Right forelimb (tissue), 1 donor: ENCODE results near the gene ZNF330.

Experiments used
- DNase-seq: peaks from one replicate; pipeline ENCODE4 v3.0.0-alpha.2; 2018

The ZNF330 gene

DNA sequence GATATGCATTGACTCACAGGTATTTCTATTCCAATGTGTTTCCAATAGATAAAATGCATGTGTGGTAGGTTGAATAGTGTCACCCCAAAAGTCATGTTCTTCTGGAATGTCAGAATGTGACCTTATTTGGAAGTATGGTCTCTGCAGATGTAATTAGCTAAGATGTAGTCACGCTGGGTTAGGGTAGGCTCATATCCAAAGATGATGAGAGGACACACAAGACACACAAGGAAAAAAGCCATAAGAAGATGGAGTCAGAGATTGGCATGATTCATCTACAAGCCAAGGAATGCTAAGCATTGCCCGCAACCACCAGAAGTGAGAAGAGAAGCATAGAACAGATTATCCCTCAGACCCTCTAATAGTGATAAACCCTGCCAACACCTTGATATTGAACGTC, 17.5 kb downstream of the ZNF330 start:
- DNase-seq = no peak

DNA sequence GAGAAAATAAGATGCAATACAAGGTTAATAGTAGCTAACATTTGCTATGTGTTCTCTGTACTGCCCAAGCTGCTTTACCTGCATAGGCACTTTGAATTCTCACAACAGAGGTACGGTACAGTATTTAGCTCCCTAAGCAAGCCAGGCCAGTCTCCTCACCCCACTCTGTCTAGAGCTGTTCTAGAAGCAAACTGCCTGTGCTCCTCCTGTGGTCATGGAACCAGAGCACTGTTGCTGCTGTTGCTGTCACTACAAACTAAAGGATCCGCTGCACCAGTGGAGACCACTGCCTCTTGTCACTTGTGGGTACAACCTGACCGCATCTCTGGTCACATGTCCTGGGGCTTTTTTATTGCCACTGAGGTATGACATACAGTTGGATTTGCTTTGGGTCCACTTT, 19.6 kb downstream of the ZNF330 start:
- no peak for DNase-seq

DNA sequence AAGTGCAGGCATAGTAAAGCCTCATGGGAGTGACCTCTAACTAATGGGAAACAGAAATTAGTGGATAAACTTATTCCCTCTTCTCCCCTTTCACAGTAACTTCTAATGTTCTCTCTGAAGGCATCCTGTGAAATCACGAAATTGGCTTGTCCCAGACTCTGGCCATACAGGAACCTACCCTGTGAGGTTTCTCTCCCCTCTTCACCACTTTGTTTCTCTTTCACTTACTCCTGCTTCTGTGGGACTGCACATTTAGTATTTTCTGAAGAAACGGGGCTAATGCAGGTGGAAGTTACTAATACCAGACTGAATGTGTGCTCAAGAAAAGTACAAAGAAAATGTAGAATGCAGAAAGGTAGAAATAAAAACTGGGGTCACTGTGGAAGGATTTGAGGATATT, 20.0 kb downstream of the ZNF330 start:
- no peak for DNase-seq

DNA sequence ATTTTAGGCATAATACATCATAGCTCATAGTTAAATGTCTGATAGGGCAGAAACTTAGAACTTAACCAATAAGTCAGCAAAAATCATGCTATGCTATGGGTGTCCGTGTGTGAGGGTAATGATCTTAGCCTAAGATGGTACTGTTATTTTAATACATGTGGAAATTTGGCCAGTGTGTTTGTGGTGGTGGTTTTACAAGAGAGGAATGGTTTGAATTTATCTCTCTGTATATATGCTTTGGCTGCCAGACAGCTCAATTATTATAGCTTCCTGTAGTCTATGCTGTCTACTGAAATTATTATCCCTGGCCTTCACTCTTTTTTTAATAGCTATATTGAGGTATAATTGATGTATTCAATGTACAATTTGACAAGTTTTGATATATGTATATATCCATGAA, 21.3 kb downstream of the ZNF330 start:
- no peak for DNase-seq

DNA sequence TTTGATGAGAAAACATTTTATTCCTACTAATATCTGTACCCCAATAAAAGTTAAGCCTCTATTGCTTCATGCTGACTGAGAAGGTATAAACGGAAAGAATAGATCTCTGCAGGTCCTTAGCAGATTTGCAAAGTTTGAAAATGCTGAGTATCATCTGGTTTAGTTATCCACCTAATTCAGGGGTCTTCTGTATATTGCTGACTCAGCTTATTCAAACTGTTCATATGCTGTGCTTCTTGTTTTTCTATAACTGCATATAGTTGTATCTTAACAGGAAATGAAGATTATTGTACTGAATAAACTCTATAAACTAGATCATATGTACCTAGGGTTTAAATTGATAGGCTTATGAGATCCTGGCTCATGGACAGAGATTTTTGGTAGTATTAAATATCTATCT, 23.7 kb downstream of the ZNF330 start:
- no peak for DNase-seq

DNA sequence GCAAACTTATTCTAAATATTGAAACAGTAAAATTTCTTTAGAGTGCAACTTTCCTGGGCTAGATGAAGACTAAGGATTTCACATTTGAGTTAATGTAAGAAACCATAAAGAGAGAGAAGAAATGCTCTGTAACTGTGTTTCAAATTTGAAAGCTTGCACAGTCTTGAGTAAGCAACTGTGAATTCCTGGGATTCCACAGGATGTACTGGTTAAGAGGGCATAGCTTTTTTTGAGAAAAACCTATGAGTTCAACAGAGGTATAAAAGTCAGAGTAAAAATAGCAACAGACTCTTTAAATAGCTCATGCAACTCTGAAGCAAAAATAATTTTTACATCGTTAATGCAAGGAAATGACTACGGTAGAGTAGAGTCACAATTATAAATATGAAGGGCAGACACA, 25.5 kb downstream of the ZNF330 start:
- no peak for DNase-seq

DNA sequence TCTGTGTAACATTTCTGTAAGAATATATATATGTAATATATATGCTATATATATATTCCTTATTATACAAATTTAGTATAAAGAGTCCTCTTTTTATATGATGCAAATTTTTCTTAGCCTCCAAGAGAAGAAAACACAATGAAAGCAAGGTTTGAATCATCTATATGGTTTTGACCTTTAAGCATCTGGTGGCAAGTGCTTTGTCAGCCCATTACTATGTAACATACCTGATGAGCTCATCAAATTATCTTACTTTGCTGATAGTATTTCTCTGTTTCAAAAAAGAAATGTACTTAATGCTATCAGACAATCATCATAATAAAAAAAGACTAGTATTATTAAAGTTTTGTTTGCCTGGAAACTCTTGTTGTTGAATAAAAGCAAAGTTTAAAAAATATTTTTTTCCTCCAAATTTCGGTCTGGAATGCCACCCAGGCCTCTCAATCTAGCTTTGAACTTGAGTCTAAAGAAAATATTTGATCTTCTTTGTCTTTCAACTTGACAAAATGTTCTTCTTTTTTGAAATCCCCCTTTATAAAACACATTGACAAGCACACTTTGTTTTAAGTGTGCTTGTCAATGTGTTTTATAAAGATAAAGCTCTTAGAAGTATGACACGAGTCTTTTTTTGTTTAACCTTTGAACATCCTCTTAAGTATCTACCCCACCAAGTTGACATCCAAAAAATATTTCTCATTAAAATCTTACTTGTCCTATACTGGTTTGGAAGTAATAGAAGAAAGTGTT, 26.2 kb downstream of the ZNF330 start:
- DNase-seq = no peak

DNA sequence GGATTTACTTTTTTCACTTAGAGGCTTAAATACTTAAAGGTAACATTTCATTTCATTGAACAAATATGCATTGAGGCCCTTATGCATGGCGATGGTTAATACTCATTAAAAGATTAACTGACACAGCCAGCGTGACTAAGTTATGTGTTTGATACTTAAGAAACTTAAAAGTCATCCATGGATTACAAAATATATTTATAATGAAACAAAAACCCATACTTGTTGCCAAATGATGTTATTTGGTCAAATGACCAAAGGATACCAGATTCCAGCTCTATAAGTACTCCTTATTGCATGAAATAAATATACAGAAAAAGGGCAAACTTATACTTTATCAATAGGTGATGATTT, 26.7 kb downstream of the ZNF330 start:
- no peak for DNase-seq

DNA sequence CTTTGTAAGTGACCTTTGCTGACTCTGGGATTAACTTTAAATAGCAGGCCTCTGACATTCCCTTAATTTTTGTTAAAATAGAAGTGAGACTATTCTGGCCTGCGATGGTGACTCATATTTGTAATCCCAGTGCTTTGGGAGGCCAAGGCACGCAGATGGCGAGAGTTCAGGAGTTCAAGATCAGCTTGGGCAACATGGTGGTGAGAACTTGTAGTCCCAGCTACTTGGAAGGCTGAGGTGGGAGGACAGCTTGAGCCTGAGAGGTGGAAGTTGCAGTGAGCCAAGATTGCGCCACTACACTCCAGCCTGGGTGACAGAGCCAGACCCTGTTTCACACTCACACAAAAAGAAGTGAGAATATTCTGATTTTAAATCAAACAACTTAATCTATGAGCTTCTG, 27.3 kb downstream of the ZNF330 start:
- DNase-seq = no peak

DNA sequence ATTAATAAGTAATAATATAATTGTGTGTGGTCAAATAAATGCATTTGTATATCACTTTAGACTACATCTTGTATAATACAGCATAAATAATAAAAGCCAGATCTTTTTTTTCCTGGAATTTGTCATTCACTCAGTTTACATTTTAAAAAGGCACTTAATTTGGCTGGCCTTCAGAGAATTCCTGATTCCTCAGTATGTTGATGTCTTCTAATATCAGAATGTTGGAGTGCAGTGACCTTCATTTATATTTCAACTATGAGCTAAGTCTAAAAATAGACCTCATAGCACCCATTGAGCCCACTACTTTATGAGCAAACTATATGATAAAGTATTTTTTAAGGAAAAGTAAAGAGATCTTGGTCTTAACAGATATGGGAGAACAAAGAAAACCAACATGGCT, 27.8 kb downstream of the ZNF330 start:
- no peak for DNase-seq

DNA sequence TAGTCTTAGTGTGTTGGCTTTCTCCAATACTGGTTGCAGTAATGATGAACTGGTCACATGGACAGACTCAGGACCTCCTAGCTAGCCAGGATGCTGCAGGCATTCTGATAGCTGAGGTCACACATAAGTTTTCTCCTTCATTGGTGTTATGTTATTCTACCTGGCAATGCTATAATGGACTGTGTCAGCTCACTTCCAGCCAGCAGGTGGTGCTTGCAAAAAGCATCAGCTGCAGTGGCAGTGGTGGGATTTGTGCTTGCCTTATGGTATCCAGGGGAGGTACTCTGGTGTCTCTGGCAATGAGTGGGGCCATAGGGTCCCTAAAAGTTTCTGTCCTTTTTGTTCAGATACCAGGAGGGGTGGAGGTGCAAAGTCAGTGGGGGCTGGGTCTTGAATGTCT, 33.6 kb downstream of the ZNF330 start:
- no peak for DNase-seq

DNA sequence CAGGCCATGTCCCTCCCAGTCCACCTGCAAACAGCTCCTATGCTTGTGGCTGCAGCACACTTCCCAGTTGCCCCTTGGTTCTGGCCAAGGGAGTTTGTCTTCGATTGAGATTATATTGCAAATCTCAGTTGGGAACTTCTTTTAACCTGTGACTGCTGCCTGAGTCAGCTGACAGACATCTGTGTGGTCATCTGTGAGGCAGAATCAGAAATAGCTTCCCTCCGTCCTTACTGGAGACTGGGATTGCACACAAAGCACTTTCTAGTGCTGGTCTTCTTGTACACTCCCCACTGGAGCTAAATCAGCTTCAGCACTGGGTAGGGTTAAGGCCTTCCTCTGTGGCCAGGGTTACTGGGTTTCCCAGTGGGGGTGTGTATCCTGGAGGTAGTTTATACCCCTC, 34.3 kb downstream of the ZNF330 start:
- no peak for DNase-seq

DNA sequence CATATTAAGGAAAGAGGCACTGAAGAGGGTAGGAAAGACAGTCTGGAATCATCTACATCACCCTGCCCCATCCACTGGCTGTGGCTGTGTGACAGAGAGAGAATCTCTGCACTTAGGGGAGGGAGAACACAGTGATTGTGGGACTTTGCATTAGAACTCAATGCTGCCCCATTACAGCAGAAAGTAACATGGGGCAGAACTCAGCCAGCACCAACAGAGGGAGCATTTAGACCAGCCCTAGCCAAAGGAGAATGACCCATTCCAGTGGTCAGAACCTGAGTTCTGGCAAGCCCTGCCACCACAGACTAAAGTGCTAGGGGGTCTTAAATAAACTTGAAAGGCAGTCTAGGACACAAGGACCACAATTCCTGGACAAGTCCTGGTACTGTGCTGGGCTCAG, 37.9 kb downstream of the ZNF330 start:
- DNase-seq = no peak

DNA sequence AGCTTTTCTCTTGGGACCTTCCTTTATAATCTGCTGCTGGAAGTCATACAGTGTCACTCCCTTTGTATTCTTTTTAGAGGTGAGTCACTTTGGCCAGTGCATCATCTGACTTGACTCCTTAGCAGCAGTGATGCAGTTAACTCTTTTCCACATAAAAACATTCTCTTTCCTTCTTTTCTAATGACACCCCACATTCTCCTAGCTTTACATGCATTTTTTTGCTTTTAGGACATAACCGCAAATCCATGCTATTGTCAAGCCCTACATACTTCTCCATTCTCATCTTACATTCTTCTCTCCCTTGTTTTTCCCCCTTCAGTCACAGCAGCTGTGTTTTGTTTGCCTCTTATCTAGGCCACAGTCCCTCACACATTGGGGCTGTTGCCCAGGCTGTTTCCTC, 55.1 kb downstream of the ZNF330 start:
- DNase-seq = no peak

DNA sequence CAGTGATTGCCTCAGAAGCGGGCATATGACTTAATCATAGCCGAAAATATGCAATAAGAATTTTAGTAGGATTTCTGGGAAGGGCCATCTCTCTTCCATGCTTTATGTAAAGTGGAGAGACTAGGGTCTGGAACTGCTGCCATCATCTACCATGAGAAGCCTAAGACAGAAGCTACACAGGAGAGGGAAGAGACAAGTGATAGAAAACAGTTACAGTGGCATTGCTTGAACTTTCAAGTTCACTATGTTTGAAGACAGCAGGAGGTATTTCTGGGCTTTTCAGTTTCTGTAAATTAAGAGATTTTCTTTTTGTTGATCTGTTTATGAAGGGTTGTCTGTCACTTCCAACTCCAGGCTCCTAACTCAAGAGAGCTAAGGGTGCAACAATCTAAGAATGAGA, 62.5 kb downstream of the ZNF330 start:
- no peak for DNase-seq

DNA sequence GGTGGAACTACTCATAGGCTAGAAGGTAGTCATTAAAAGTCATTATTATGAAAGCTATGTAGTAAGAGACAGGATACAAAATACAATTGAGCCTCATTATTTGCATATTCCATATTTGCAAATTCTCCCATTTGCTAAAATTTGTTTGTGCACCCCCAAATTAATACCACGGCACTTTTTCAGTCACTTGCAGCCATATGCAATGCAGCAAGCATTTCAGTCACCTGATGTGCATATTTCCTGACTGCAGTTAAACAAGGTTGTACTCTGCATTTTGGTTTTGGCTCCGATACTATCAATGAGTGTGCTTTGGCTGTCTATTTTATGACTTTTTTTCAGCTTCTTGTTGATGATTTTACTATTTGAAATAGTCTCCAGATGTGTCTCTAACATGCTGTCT, 62.9 kb downstream of the ZNF330 start:
- no peak for DNase-seq
